GM21367 (cell line): ENCODE results near the gene CFAP46.

Source experiments
- ATAC-seq: cut with Tn5 transposase; IDR thresholded peaks from one replicate; pipeline ENCODE4 v1.9.1; 2021; ENCODE audit not compliant: unreplicated experiment

CFAP46 gene

GRCh38 chr10:132885451-132886210 is 56.7 kb downstream of the CFAP46 start:
- ATAC-seq, result no peak

GRCh38 chr10:132884691-132885271 is 57.6 kb downstream of the CFAP46 start:
- no peak for ATAC-seq

GRCh38 chr10:132884041-132884440 is 58.3 kb downstream of the CFAP46 start:
- ATAC-seq, result no peak

- ATAC-seq, result no peak
These were observed 58.9 kb downstream of the CFAP46 start for GRCh38 chr10:132883391-132883881.

GRCh38 chr10:132882069-132882951 is 60.1 kb downstream of the CFAP46 start:
- ATAC-seq, result no peak

- no peak for ATAC-seq
These were observed 61.0 kb downstream of the CFAP46 start for GRCh38 chr10:132881186-132881920.

- no peak for ATAC-seq
These were observed 62.0 kb downstream of the CFAP46 start for GRCh38 chr10:132880128-132880981.

- ATAC-seq, result no peak
These were observed 62.8 kb downstream of the CFAP46 start for GRCh38 chr10:132879408-132880127.

GRCh38 chr10:132878730-132879407 is 63.5 kb downstream of the CFAP46 start:
- ATAC-seq, result no peak

- no peak for ATAC-seq
These were observed 64.2 kb downstream of the CFAP46 start for GRCh38 chr10:132878091-132878729.

GRCh38 chr10:132877473-132877872 is 64.9 kb downstream of the CFAP46 start:
- ATAC-seq, result no peak

GRCh38 chr10:132876993-132877431 is 65.4 kb downstream of the CFAP46 start:
- no peak for ATAC-seq

- ATAC-seq, result no peak
These were observed 66.1 kb downstream of the CFAP46 start for GRCh38 chr10:132876131-132876860.

- no peak for ATAC-seq
These were observed 66.9 kb downstream of the CFAP46 start for GRCh38 chr10:132875435-132875834.

- no peak for ATAC-seq
These were observed 69.0 kb downstream of the CFAP46 start for GRCh38 chr10:132873395-132873794.

GRCh38 chr10:132872658-132873057 is 69.7 kb downstream of the CFAP46 start:
- no peak for ATAC-seq

- ATAC-seq, result no peak
These were observed 71.9 kb downstream of the CFAP46 start for GRCh38 chr10:132870426-132870825.
